ENCODE results near the gene MCC. TPM values are rescaled to one million over a fixed set of nuclear protein-coding genes. Genes with fewer than 3 reads are reported as not detected.

MCC gene
- total RNA-seq, 1 experiment from 2014 or later = 0.41 TPM

GRCh38 chr5:113253037-113253436, 235.2 kb downstream of the MCC start:
- ATAC-seq = no peak
- BruUV-seq (replicated peaks) = no TSS peak
- Histone ChIP-seq H3K27ac (ENCODE audit: low read length) (no peak overlapping the region), H3K9me3 (ENCODE audit: control insufficient read depth, insufficient read depth, low read depth, low read length) (no peaks in the 10 kb centered on the region), H3K27me3 (ENCODE audit: control insufficient read depth, insufficient read depth, low read length) (peaks cover 11% of the 10 kb centered on the region), H3K4me1 (ENCODE audit: control insufficient read depth, insufficient read depth, low read length) (no peaks in the 10 kb centered on the region), H3K4me3 (ENCODE audit: low read depth in 2 of 2, low read length in 2 of 2) (no peak overlapping the region), H3K36me3 (ENCODE audit: control insufficient read depth, insufficient read depth, low read length) (no peaks in the 10 kb centered on the region)
- intact Hi-C loops (cut with micrococcal nuclease; ENCODE audit: unreplicated experiment) = no loop called here
- ChIA-PET CTCF (no interaction called here), POLR2A (no interaction called here)
- TF ChIP-seq POLR2AphosphoS5 (IDR thresholded peaks at IDR 0.05; ENCODE audit: low read depth, low read length) (no peak), CTCF (IDR thresholded peaks at IDR 0.05) (no peak), TCF7L2 (IDR thresholded peaks at IDR 0.05; ENCODE audit: low read depth, low read length) (no peak), SIN3A (IDR thresholded peaks at IDR 0.05; ENCODE audit: borderline replicate concordance, insufficient read depth, low read depth, low read length) (no peak), REST (IDR thresholded peaks at IDR 0.05; ENCODE audit: insufficient read depth in 1 of 2, low read depth in 2 of 2, low read length in 1 of 2) (no peak)
- no peak for DNase-seq (ENCODE audit: low read depth, low spot score)
- in situ Hi-C loops (cut with HindIII; ENCODE audit: low pct_unique_long_range_greater_than_20kb, low sequenced_read_pairs) = no loop called here

- ChIA-PET CTCF (no interaction called here), POLR2A (no interaction called here)
Observed at GRCh38 chr5:113252066-113252465, 236.2 kb downstream of the MCC start.

More at GRCh38 chr5:113252066-113252465, 236.2 kb downstream of the MCC start:
- H3K9me3 ChIP-seq (ENCODE audit: control insufficient read depth, insufficient read depth, low read depth, low read length) = no peaks in the 10 kb centered on the region
- no peaks in the 10 kb centered on the region for H3K4me1 ChIP-seq (ENCODE audit: control insufficient read depth, insufficient read depth, low read length)
- H3K36me3 ChIP-seq (ENCODE audit: control insufficient read depth, insufficient read depth, low read length) = no peaks in the 10 kb centered on the region
- H3K27me3 ChIP-seq (ENCODE audit: control insufficient read depth, insufficient read depth, low read length) = peaks cover 11% of the 10 kb centered on the region
- intact Hi-C loops (cut with micrococcal nuclease; ENCODE audit: unreplicated experiment) (no loop called here), in situ Hi-C loops (cut with HindIII; ENCODE audit: low pct_unique_long_range_greater_than_20kb, low sequenced_read_pairs) (no loop called here)
- no TSS peak for BruUV-seq (replicated peaks)
- no peak overlapping the region for H3K4me3 ChIP-seq (ENCODE audit: low read depth in 2 of 2, low read length in 2 of 2)
- H3K27ac ChIP-seq (ENCODE audit: low read length) = no peak overlapping the region
- TF ChIP-seq SIN3A (IDR thresholded peaks at IDR 0.05; ENCODE audit: borderline replicate concordance, insufficient read depth, low read depth, low read length) = no peak
- no peak for TF ChIP-seq TCF7L2 (IDR thresholded peaks at IDR 0.05; ENCODE audit: low read depth, low read length)
- no peak for TF ChIP-seq REST (IDR thresholded peaks at IDR 0.05; ENCODE audit: insufficient read depth in 1 of 2, low read depth in 2 of 2, low read length in 1 of 2)
- no peak for ATAC-seq
- no peak for DNase-seq (ENCODE audit: low read depth, low spot score)

Measured in Panc1 (cell line).